Pancreas (tissue), 10 donors: Measurements from ENCODE around the gene ZNF775. TPM values are rescaled to one million over a fixed set of nuclear protein-coding genes. Genes with fewer than 3 reads are reported as not detected.
"Not testable (repeated sequence)": the region's sequence is repeated elsewhere in the genome, so short reads cannot be mapped to it uniquely, and the experiment has no call there.

Experiments used
- ATAC-seq, 4 donors: fragments of 200-7000 bp; cut with Tn5 transposase; one replicate each; pipeline versions ENCODE4 v1.8.0 to v1.9.1; 2020; ENCODE audit warnings: mild to moderate bottlenecking in 4 of 4, moderate library complexity in 4 of 4
- DNase-seq, 6 donors: peaks; one replicate each; pipeline ENCODE4 v3.0.0-alpha.2; 2020
- FAIRE-seq: peaks from 2 replicates; lab custom pipeline; 2012; peaks lifted over from hg19 to GRCh38; lab: Jason Lieb, UNC
- H3K27ac ChIP-seq, 4 donors: fragments of 200-600 bp; sonication (generic); 1 replicate in 3 of 4; 2 replicates in 1 of 4; pipeline versions ENCODE4 v1.5.0 to v1.8.0; 2020
- H3K27me3 ChIP-seq, 4 donors: fragments of 200-600 bp; one replicate each; pipeline ENCODE4 v1.8.0; 2021
- H3K36me3 ChIP-seq, 3 donors: fragments of 200-600 bp; sonication (generic) in 1 of 3; one replicate each; pipeline versions ENCODE4 v1.5.0 to v1.8.0; 2020 to 2021
- H3K4me1 ChIP-seq, 3 donors: fragments of 200-600 bp; one replicate each; pipeline ENCODE4 v1.8.0; 2021
- H3K4me3 ChIP-seq, 4 donors: fragments of 200-600 bp; sonication (generic) in 2 of 4; one replicate each; pipeline versions ENCODE4 v1.5.0 to v1.8.0; 2020 to 2021
- H3K9me3 ChIP-seq, 4 donors: fragments of 200-600 bp; one replicate each; pipeline ENCODE4 v1.8.0; 2021
- WGBS, 2 donors: extraction: QIAGEN DNeasy Blood & Tissue Kit; methylation state at CpG; one replicate each; pipeline ENCODE4 v1.1.7; 2013; 5-methylcytosine and 5-hydroxymethylcytosine counted together
- intact Hi-C, 3 donors: fragments of 100-400 bp; cut with DNase I; formaldehyde crosslinking; loops; one replicate each; pipeline versions ENCODE4 v1.11.1 to v1.14.2; 2022
- polyA plus RNA-seq, 2 donors: library from polyadenylated mRNA; stranded (reverse); fragments of 200-250 nt; gene quantifications; one replicate each; pipeline ENCODE4 v1.2.3, GENCODE V29; 2013
- total RNA-seq, 6 donors: library from RNA; stranded (reverse); fragmentation: NEBNext Ultra II Directional in 4 of 6; extraction: Animal tissue kit (Norgen Biotek cat#: 25700) in 4 of 6; gene quantifications; one replicate each; pipeline versions ENCODE4 v1.2.1 to v1.2.4, GENCODE V29; 2021 to 2023
- TF ChIP-seq, protein P1 (sequence below), 4 donors: fragments of 200-600 bp; sonication (generic) in 3 of 4; IDR thresholded peaks; one replicate each; pipeline versions ENCODE4 v1.5.0 to v1.8.0; 2021; ENCODE audit warnings: antibody characterized with exemption in 4 of 4
- donor health status: healthy with polysubstance abuse.
- donor health status: DM: no; HTN: no; CAD: no; lungs with moderate emphysema.
- donor health status: DM: no; HTN: no; CAD: no.
- donor health status: control.
- donor health status: control.
- donor health status: Bipolar disorder and iron deficiency.
- donor health status: DM: yes; HTN: yes; CAD: no.
- donor health status: DM: no; HTN: no; CAD: no.
- donor health status: DM: no; HTN: no; CAD: no.
- donor health status: DM: yes; HTN: yes; CAD: no.

ZNF775 gene
- total and polyA plus RNA-seq, 8 donors = 2.0 to 7.4 (median 2.9) TPM

DNA sequence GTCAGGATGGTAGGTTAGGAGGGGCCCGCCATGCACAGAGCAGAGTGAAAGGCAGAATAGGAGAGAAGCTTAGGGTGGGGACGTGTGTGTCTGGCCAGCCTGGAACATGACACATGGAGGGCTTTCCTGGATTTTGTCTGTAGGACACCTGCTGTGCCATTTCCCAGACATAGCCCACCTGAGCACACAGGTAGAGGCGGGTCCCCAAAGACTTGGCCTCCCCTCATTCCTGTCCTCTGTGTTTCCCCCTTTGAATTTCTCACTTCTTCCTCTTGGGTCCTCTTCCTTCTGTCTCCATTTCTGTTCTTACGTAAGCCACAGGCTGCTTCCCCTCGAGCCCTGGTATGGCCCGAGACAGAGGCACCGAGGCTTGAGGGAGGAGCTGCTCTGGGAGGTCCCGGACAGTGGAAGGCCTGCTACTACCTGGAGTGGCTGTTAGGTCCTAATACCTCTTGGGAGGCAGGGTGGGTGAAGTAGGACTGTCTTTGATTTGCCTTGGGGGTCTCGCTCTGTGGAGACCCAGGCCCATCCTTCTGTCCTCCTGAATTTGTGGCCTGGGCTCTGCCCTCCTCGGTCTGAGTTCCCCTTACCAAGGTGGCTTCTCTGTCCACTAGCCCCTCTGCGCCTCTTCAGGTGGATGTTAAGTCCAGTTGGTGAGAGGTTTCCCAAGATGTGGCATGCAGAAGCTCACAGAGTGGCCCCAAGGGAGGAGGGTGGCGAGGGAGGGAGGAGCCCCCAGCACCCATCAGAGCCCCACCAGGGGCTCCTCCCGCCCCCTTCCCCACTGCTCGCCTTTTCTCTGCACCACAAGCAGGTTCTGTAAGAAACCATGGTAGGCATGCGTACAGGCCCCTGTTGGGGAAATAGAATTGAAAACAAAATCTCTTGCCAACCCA, 5.5 kb downstream of the ZNF775 start:
- ATAC-seq = no peak
- Histone ChIP-seq H3K27me3 (no peaks in the 10 kb centered on the region), H3K4me1 (peaks cover 0 to 14% (median 0%) of the 10 kb centered on the region in 3 donors), H3K36me3 (no peaks in the 10 kb centered on the region), H3K4me3 (no peak overlapping the region), H3K27ac (no peak overlapping the region), H3K9me3 (no peaks in the 10 kb centered on the region)
- DNase-seq = peak in 1 of 6 donors; percentile 32
- intact Hi-C loops = no loop called here
- WGBS, 2 donors = 84 to 86% methylated on average over 15 of the region's 15 CpGs
- no peak for FAIRE-seq
- TF ChIP-seq, protein P1, sequence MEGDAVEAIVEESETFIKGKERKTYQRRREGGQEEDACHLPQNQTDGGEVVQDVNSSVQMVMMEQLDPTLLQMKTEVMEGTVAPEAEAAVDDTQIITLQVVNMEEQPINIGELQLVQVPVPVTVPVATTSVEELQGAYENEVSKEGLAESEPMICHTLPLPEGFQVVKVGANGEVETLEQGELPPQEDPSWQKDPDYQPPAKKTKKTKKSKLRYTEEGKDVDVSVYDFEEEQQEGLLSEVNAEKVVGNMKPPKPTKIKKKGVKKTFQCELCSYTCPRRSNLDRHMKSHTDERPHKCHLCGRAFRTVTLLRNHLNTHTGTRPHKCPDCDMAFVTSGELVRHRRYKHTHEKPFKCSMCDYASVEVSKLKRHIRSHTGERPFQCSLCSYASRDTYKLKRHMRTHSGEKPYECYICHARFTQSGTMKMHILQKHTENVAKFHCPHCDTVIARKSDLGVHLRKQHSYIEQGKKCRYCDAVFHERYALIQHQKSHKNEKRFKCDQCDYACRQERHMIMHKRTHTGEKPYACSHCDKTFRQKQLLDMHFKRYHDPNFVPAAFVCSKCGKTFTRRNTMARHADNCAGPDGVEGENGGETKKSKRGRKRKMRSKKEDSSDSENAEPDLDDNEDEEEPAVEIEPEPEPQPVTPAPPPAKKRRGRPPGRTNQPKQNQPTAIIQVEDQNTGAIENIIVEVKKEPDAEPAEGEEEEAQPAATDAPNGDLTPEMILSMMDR (IDR thresholded peaks at IDR 0.05) = no peak

DNA sequence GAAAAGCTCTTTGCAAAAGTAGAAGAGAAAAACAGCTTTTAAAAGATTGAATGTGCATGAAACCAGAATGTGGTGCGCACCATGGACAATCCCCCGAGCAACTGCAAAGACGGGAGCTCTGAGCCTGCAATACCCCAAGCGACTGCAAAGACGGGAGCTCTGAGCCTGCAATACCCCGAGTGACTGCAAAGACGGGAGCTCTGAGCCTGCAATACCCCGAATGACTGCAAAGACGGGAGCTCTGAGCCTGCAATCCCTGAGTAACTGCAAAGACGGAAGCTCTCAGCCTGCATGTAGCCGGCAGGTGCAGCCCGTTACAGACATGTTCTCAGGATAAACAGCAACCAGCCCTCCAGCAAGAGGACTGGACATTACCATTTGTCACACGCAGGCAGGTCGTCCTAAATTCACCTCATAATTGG, 6.2 kb downstream of the ZNF775 start:
- TF ChIP-seq, protein P1 (IDR thresholded peaks at IDR 0.05) = no peak
- no peak overlapping the region for H3K4me3 ChIP-seq
- no peaks in the 10 kb centered on the region for H3K36me3 ChIP-seq
- DNase-seq (peak in 1 of 6 donors; percentile 17), FAIRE-seq (no peak), ATAC-seq (no peak)
- no peak overlapping the region for H3K27ac ChIP-seq
- H3K27me3 ChIP-seq = no peaks in the 10 kb centered on the region
- no peaks in the 10 kb centered on the region for H3K9me3 ChIP-seq
- 83 to 86% methylated on average over 14 of the region's 14 CpGs for WGBS, 2 donors
- intact Hi-C loops = no loop called here
- H3K4me1 ChIP-seq = peaks cover 0 to 13% (median 0%) of the 10 kb centered on the region in 3 donors

DNA sequence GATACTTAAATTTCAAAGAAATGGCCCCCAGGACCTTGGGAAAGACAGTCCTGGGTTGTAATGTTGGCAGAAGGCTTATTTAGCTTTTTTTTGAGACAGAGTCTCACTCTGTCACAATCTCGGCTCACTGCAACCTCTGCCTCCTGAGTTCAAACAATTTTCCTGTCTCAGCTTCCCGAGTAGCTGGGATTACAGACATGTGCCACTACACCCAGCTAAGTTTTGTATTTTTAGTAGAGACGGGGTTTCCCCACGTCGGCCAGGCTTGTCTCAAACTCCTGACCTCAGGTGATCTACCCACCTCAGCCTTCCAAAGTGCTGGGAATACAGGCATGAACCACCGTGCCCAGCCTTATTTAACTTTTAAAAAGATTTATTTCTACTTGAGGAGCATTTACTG, 6.8 kb downstream of the ZNF775 start:
- H3K27me3 ChIP-seq, H3K4me3 ChIP-seq, intact Hi-C loops, ATAC-seq, DNase-seq, H3K36me3 ChIP-seq, H3K9me3 ChIP-seq, FAIRE-seq, H3K27ac ChIP-seq, H3K4me1 ChIP-seq: not testable (repeated sequence)
- 58 to 65% methylated on average over 6 of the region's 6 CpGs for WGBS, 2 donors

DNA sequence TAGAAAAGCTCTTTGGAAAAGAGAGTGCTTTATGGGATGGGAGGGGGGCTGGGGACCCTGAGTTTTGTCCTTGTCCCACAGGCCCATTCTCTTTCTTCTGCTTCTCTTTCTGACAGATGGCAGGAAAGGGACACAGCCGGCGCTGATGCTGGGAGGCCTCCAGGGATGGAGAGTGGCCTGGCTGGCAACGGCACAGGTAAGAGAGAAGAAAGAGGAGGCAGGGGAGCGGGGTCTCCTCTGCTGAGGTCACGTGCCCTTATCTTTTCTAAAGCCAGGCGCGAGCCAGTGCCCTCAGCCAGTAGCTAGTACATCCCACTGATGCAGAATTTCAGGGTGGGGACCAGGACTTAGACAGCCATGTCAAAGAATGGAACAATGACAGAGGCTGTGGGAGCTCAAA, 9.2 kb downstream of the ZNF775 start:
- DNase-seq (peak in 3 of 6 donors; percentile 26 to 52 (median 39)), FAIRE-seq (no peak), ATAC-seq (peak in 1 of 4 donors; percentile 1)
- H3K36me3 ChIP-seq = no peaks in the 10 kb centered on the region
- peaks cover 0 to 8% (median 0%) of the 10 kb centered on the region in 3 donors for H3K4me1 ChIP-seq
- intact Hi-C loops = no loop called here
- no peaks in the 10 kb centered on the region for H3K27me3 ChIP-seq
- TF ChIP-seq, protein P1 (IDR thresholded peaks at IDR 0.05) = no peak
- H3K27ac ChIP-seq = peak overlapping the region in 3 of 4 donors; percentile 35 to 71 (median 50)
- 62 to 63% methylated on average over 7 of the region's 7 CpGs for WGBS, 2 donors
- no peaks in the 10 kb centered on the region for H3K9me3 ChIP-seq
- H3K4me3 ChIP-seq = no peak overlapping the region

DNA sequence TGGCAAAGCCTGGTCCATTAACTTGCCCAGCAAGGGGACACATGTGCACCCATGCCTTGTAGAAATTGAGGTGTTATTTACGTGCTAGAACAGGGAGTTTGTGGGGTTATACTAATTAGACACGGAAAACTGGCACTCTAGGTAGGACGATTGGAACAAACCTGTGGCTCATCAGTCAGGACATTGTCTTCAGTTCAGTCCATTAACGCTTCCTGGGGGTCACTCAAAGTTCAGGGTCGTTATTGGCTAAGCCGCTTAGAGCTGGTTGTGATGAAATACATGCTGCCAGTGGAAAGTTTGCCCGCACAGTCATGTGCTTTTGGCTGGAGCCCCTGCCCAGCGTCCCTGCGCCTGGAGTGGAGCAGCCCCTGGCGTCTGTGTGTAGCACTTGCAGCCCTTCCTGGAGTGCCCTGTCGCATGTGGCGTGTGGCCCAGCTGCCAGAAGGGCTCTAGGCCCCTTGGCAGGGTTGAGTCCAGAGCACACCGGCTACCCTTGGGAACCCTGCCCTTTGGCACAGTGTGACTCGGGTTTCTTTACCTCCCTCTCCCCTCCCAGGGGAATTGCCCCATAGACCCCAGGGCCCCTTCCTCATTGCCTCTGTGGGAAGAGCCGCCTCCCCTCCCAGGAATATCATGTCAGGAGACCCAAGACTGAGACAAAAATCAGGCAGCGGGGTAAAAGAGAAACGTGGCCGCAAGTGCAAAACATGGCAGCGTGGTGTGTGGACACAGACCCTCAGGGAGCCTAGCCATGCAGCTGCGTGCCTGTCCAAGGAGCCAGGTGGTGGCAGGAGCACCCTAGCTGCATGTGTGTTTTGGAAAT, 9.8 kb downstream of the ZNF775 start:
- Histone ChIP-seq H3K27me3 (no peaks in the 10 kb centered on the region), H3K27ac (peak overlapping the region in 3 of 4 donors; percentile 44 to 71 (median 50)), H3K4me3 (no peak overlapping the region), H3K4me1 (peaks cover 0 to 8% (median 0%) of the 10 kb centered on the region in 3 donors), H3K36me3 (no peaks in the 10 kb centered on the region), H3K9me3 (no peaks in the 10 kb centered on the region)
- intact Hi-C loops = no loop called here
- TF ChIP-seq, protein P1 (IDR thresholded peaks at IDR 0.05) = peak; percentile 77 to 88 (median 80)
- FAIRE-seq (no peak), DNase-seq (peak; percentile 85 to 97 (median 92)), ATAC-seq (peak; percentile 98 to 99 (median 99))
- 33 to 38% methylated on average over 20 of the region's 20 CpGs for WGBS, 2 donors
